K562 (cell line): ENCODE measurements around the gene CASP7.

Source experiments
- CEBPB ChIP-seq: fragments of 450-650 bp; IDR thresholded peaks from 2 replicates; pipeline ENCODE4 v1.6.1; 2016; ENCODE audit warnings: missing genetic modification characterization, missing compliant biosample characterization
- CHD2 ChIP-seq: IDR thresholded peaks from 2 replicates; pipeline ENCODE4 v1.6.1; 2011; ENCODE audit warnings: low read depth, low read length
- MAFF ChIP-seq: IDR thresholded peaks from 2 replicates; pipeline ENCODE4 v1.6.1; 2012; ENCODE audit warnings: low read length, improper control_type of control experiment
- ZNF699 ChIP-seq: fragments of 250-450 bp; sonication (Bioruptor Pico); IDR thresholded peaks from 2 replicates; pipeline ENCODE4 v1.8.0; 2021; ENCODE audit warnings: mild to moderate bottlenecking, moderate library complexity; ENCODE audit not compliant: insufficient replicate concordance
- TF ChIP-seq, protein P1 (sequence below): fragments of 450-650 bp; formaldehyde crosslinking; IDR thresholded peaks from 2 replicates; pipeline ENCODE4 v1.4.0; 2020; ENCODE audit warnings: mild to moderate bottlenecking, moderate library complexity
- TF ChIP-seq, protein P2 (sequence below), 3 experiments: IDR thresholded peaks in 2 of 3; conservative IDR thresholded peaks in 1 of 3; 2 replicates each; pipeline ENCODE4 v1.5.1; 2011 to 2012; ENCODE audit warnings: low read length in 3 of 3, mild to moderate bottlenecking in 3 of 3, control low read depth in 2 of 3, improper control_type of control experiment in 1 of 3, inconsistent platforms in 1 of 3, low read depth in 1 of 3, mixed read lengths in 1 of 3, moderate library complexity in 1 of 3; ENCODE audit not compliant: insufficient read depth in 2 of 3

DNA sequence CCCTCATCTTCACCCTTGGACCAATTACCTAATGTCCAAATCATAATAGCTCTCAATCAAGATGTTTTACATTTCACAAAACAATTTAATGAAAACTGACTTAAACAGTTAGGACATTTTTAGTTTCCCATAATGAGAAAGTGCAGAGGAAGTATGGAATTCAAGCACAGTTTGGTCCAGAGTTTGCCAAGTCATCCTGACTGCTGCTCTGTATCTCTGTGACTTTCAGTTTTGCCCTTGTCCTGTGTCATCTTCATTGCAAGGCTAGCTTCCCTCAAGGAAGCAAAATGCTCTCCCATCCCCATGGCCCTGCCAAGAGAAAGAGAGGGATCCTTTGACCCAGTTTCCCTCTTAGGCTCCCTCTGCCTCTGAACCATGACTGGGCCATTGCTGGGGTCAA, 63.9 kb downstream of the CASP7 start:
- TF ChIP-seq CHD2 (no peak), CEBPB (tag) (no peak), ZNF699 (CRISPR knock-in tag) (no peak), MAFF (no peak)
- TF ChIP-seq, protein P1, sequence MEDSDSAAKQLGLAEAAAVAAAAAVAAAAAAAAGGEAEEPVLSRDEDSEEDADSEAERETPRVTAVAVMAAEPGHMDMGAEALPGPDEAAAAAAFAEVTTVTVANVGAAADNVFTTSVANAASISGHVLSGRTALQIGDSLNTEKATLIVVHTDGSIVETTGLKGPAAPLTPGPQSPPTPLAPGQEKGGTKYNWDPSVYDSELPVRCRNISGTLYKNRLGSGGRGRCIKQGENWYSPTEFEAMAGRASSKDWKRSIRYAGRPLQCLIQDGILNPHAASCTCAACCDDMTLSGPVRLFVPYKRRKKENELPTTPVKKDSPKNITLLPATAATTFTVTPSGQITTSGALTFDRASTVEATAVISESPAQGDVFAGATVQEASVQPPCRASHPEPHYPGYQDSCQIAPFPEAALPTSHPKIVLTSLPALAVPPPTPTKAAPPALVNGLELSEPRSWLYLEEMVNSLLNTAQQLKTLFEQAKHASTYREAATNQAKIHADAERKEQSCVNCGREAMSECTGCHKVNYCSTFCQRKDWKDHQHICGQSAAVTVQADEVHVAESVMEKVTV (CRISPR knock-in tag): no peak
- TF ChIP-seq, protein P2, sequence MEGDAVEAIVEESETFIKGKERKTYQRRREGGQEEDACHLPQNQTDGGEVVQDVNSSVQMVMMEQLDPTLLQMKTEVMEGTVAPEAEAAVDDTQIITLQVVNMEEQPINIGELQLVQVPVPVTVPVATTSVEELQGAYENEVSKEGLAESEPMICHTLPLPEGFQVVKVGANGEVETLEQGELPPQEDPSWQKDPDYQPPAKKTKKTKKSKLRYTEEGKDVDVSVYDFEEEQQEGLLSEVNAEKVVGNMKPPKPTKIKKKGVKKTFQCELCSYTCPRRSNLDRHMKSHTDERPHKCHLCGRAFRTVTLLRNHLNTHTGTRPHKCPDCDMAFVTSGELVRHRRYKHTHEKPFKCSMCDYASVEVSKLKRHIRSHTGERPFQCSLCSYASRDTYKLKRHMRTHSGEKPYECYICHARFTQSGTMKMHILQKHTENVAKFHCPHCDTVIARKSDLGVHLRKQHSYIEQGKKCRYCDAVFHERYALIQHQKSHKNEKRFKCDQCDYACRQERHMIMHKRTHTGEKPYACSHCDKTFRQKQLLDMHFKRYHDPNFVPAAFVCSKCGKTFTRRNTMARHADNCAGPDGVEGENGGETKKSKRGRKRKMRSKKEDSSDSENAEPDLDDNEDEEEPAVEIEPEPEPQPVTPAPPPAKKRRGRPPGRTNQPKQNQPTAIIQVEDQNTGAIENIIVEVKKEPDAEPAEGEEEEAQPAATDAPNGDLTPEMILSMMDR (IDR thresholded peaks at IDR 0.05 in 2 of 3, conservative IDR thresholded peaks at IDR 0.05 in 1 of 3; ENCODE audit: insufficient read depth in 2 of 3, low read depth in 1 of 3, low read length in 3 of 3): no peak
